K562 (cell line): ENCODE data around the gene CDK5R1. TPM values are rescaled to one million over a fixed set of nuclear protein-coding genes. Genes with fewer than 3 reads are reported as not detected.

Source experiments
- ATAC-seq: fragments of 200-7000 bp; cut with Tn5 transposase; 3 replicates; pipeline ENCODE4 v1.9.1; 2020; ENCODE audit warnings: moderate library complexity
- BruUV-seq: library from RNA; stranded (reverse); fragments of 400-500 nt; replicated peaks from 2 replicates; lab custom pipeline; 2021; lab: Mats Ljungman, UMichigan
- CTCF ChIA-PET: fragments of 300-600 bp; formaldehyde crosslinking; extraction: SDS; loops from one replicate; lab custom pipeline; 2021; ENCODE audit warnings: low intra/inter-chr PET ratio; lab: Yijun Ruan, JAX
- POLR2A ChIA-PET: fragments of 300-600, 350-650 bp; sonication (Branson Sonifier 250); formaldehyde crosslinking; extraction: SDS; loops from one replicate; lab custom pipeline; 2021; ENCODE audit warnings: antibody characterized with exemption, inconsistent platforms; lab: Yijun Ruan, JAX
- DNase-seq, 4 experiments: peaks; one replicate each; pipeline versions ENCODE4 v3.0.0 to v3.0.0-alpha.2; 2011 to 2018; ENCODE audit warnings: low spot score in 3 of 4, mixed read lengths in 3 of 4; ENCODE audit errors: extremely low read depth in 1 of 4
- FAIRE-seq: peaks from 2 replicates; lab custom pipeline; 2011; peaks lifted over from hg19 to GRCh38; lab: Jason Lieb, UNC
- H2AFZ ChIP-seq: 2 replicates; pipeline ENCODE4 v1.6.0; 2011; ENCODE audit warnings: low read depth, low read length, control low read depth, inconsistent platforms
- H3K27ac ChIP-seq: fragments of 200-600 bp; 3 replicates; pipeline ENCODE4 v1.8.0; 2011; ENCODE audit warnings: low read depth, mild to moderate bottlenecking, control low read depth, inconsistent platforms, low read length, moderate library complexity, mixed read lengths; ENCODE audit errors: extremely low read depth
- H3K27me3 ChIP-seq, 2 experiments: fragments of 300-600 bp in 1 of 2; 2 replicates in 1 of 2; 3 replicates in 1 of 2; pipeline versions ENCODE4 v1.6.0 to v1.8.0; 2011; ENCODE audit warnings: inconsistent platforms in 2 of 2, low read length in 2 of 2, mild to moderate bottlenecking in 1 of 2, mixed read lengths in 1 of 2, moderate library complexity in 1 of 2; ENCODE audit not compliant: control insufficient read depth in 2 of 2, insufficient read depth in 2 of 2
- H3K36me3 ChIP-seq: fragments of 300-600 bp; 3 replicates; pipeline ENCODE4 v1.8.0; 2011; ENCODE audit warnings: mild to moderate bottlenecking, low read length, inconsistent platforms; ENCODE audit not compliant: control insufficient read depth, insufficient read depth
- H3K4me1 ChIP-seq, 2 experiments: fragments of 200-600 bp in 1 of 2; replicated peaks in 1 of 2; 2 replicates in 1 of 2; 3 replicates in 1 of 2; pipeline versions ENCODE4 v1.5.1 to v1.8.0; 2011; ENCODE audit warnings: inconsistent platforms in 2 of 2, low read length in 2 of 2, mild to moderate bottlenecking in 1 of 2, mixed read lengths in 1 of 2, moderate library complexity in 1 of 2; ENCODE audit not compliant: control insufficient read depth in 2 of 2, insufficient read depth in 2 of 2
- H3K4me2 ChIP-seq: 2 replicates; pipeline ENCODE4 v1.6.1; 2011; ENCODE audit warnings: low read length, control low read depth, inconsistent platforms, mixed read lengths; ENCODE audit not compliant: insufficient read depth
- H3K4me3 ChIP-seq: fragments of 200-600 bp; sonication (generic), shearing (Covaris generic); 2 replicates; pipeline ENCODE4 v1.5.1; 2016; ENCODE audit warnings: control low read depth, inconsistent platforms
- H3K79me2 ChIP-seq: fragments of 200-600 bp; 3 replicates; pipeline ENCODE4 v1.8.0; 2011; ENCODE audit warnings: low read length, inconsistent platforms; ENCODE audit not compliant: control insufficient read depth, insufficient read depth
- H3K9ac ChIP-seq, 2 experiments: 2 replicates each; pipeline versions ENCODE4 v1.6.0 to v1.6.1; 2011; ENCODE audit warnings: low read depth in 2 of 2, low read length in 2 of 2, control low read depth in 1 of 2, inconsistent platforms in 1 of 2, mild to moderate bottlenecking in 1 of 2, mixed read lengths in 1 of 2; ENCODE audit not compliant: insufficient read depth in 1 of 2
- H3K9me1 ChIP-seq: one replicate; pipeline ENCODE4 v1.6.0; 2011; ENCODE audit warnings: inconsistent platforms, mild to moderate bottlenecking, low read length, moderate library complexity; ENCODE audit not compliant: control insufficient read depth, insufficient read depth
- H3K9me3 ChIP-seq: replicated peaks from 2 replicates; pipeline ENCODE4 v1.5.1; 2011; ENCODE audit warnings: low read depth, low read length, inconsistent platforms; ENCODE audit not compliant: control insufficient read depth, insufficient read depth
- H4K20me1 ChIP-seq: replicated peaks from 2 replicates; pipeline ENCODE4 v1.6.1; 2011; ENCODE audit warnings: low read length, inconsistent platforms, mixed read lengths; ENCODE audit not compliant: control insufficient read depth, insufficient read depth
- PCBP1 ChIP-seq: fragments of 200-400 bp; formaldehyde crosslinking; IDR thresholded peaks from 2 replicates; pipeline ENCODE4 v1.6.1; 2018; ENCODE audit warnings: mild to moderate bottlenecking, low read depth, low read length; ENCODE audit not compliant: poor library complexity, severe bottlenecking
- TBP ChIP-seq: optimal IDR thresholded peaks from 2 replicates; pipeline ENCODE3; 2011; ENCODE audit warnings: low read depth, low read length, improper control_type of control experiment
- WGBS: fragments of 100-300 bp; shearing (Covaris generic); methylation state at CpG from one replicate; pipeline ENCODE4 v1.1.6; 2016; ENCODE audit warnings: low coverage, mixed read lengths; ENCODE audit not compliant: insufficient coverage; ENCODE audit errors: missing lambda C conversion rate; 5-methylcytosine and 5-hydroxymethylcytosine counted together
- in situ Hi-C: fragments of 300-500 bp; cut with MboI; formaldehyde crosslinking; loops from 4 replicates; pipeline ENCODE4 v1.15.0; 2018; ENCODE audit warnings: inconsistent platforms, mixed read lengths
- intact Hi-C: fragments of 100-400 bp; cut with micrococcal nuclease; formaldehyde crosslinking; loops from 2 replicates; pipeline ENCODE4 v1.14.2; 2022
- polyA plus RNA-seq, 8 experiments: library from polyadenylated mRNA; depleted of rRNA in 4 of 8; stranded (reverse) in 5 of 8; unstranded in 3 of 8; fragments of >200 nt; fragmentation: Nextera tagmentation in 2 of 8; fragmentation: Illumina TruSeq in 1 of 8; extraction: Ambion mirVana in 2 of 8; extraction: Trizol in 1 of 8; gene quantifications; 2 replicates each; pipeline versions ENCODE4 v1.2.1 to v1.2.3, GENCODE V29; 2011 to 2014; ENCODE audit warnings: inconsistent platforms in 1 of 8, missing spikeins in 1 of 8
- total RNA-seq, 7 experiments: library from RNA; depleted of rRNA in 6 of 7; stranded (reverse); fragments of >200 nt in 6 of 7; fragmentation: Illumina TruSeq in 2 of 7; extraction: Trizol in 2 of 7; gene quantifications; 2 replicates each; pipeline versions ENCODE4 v1.2.1 to v1.2.3, GENCODE V29; 2011 to 2021; ENCODE audit warnings: low replicate concordance in 1 of 7
- TF ChIP-seq, protein P1 (sequence below): fragments of 250-450 bp; sonication (Bioruptor Pico); IDR thresholded peaks from 2 replicates; pipeline ENCODE4 v1.5.0; 2021

Gene CDK5R1
- total and polyA plus RNA-seq, 9 of the 15 experiments (the other 6 are each of a cell fraction or from before 2014, with no cell fraction given), result 0.10 to 4.8 (median 2.3) TPM

DNA sequence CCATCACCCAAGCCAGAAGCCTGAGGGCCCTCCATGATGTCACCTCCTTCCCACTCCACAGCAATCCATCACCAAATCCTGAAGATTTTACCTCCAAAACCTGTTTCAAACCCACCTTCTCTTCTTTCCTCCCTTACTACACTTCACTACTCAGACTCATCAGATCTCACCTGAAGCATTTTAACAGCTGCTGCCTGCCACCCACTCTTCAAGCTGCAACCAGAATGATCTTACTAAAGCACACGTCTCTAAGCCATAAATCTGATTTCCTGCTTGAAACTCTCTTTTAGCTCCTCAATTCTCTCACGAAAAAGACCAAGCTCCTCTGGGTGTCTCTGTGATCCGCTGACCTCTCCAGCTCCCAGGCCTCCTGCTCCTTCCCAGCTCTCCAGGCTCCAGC is 46.5 kb downstream of the CDK5R1 start:
- intact Hi-C loops, result no loop called here
- Histone ChIP-seq H3K9me3 (no peaks in the 10 kb centered on the region), H3K9me1 (no peaks in the 10 kb centered on the region), H3K36me3 (peaks cover 2% of the 10 kb centered on the region; the same call in 1 of the 3 replicates), H3K4me3 (no peak overlapping the region), H3K27ac (no peak overlapping the region), H3K9ac (no peak overlapping the region), H3K27me3 (no peaks in the 10 kb centered on the region), H2AFZ (no peak overlapping the region), H4K20me1 (no peaks in the 10 kb centered on the region), H3K4me1 (peaks cover 0 to 13% of the 10 kb centered on the region in 2 experiments; a peak in 2 of 5 replicates), H3K4me2 (no peak overlapping the region)
- ChIA-PET CTCF (no interaction called here), POLR2A (interaction anchor here (0.8 to 1.4 kb wide), 3 partner anchors 9 to 57 kb away, joined by 3 to 8 read pairs (median 3); no protein-coding TSS in a partner anchor)
- 56% methylated on average over 3 of the region's 3 CpGs for WGBS
- DNase-seq (no peak), ATAC-seq (no peak), FAIRE-seq (no peak)
- in situ Hi-C loops, result no loop called here
- no TSS peak for BruUV-seq
- TF ChIP-seq PCBP1 (no peak), TBP (no peak)
- TF ChIP-seq, protein P1, sequence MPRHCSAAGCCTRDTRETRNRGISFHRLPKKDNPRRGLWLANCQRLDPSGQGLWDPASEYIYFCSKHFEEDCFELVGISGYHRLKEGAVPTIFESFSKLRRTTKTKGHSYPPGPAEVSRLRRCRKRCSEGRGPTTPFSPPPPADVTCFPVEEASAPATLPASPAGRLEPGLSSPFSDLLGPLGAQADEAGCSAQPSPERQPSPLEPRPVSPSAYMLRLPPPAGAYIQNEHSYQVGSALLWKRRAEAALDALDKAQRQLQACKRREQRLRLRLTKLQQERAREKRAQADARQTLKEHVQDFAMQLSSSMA (CRISPR knock-in tag), result no peak
- TF ChIP-seq, all 486 proteins: peak for 0
- no peaks in the 10 kb centered on the region for H3K79me2 ChIP-seq
